Limb (tissue), 2 donors: ENCODE measurements around the gene GRIN2A.
A peak's percentile ranks its signal among the peaks of the same experiment; 100 is the strongest.

ENCODE experiments used
- DNase-seq, 2 donors: peaks; one replicate each; pipeline ENCODE4 v3.0.0-alpha.2; 2016; ENCODE audit errors: extremely low spot score in 2 of 2

GRIN2A gene

GRCh38 chr16:10136916-10137315, 45.3 kb downstream of the GRIN2A start:
- no peak for DNase-seq

GRCh38 chr16:10130538-10130937, 51.7 kb downstream of the GRIN2A start:
- DNase-seq, result no peak

- DNase-seq, result no peak
Measured at GRCh38 chr16:10128397-10129258, 53.6 kb downstream of the GRIN2A start.

GRCh38 chr16:10126686-10127085, 55.5 kb downstream of the GRIN2A start:
- DNase-seq, result no peak

GRCh38 chr16:10123141-10123540, 59.1 kb downstream of the GRIN2A start:
- DNase-seq, result no peak

- DNase-seq, result peak in 1 of 2 donors; percentile 5
Measured at GRCh38 chr16:10122546-10122945, 59.7 kb downstream of the GRIN2A start.

GRCh38 chr16:10121897-10122425, 60.3 kb downstream of the GRIN2A start:
- no peak for DNase-seq

- DNase-seq, result no peak
Measured at GRCh38 chr16:10121491-10121890, 60.7 kb downstream of the GRIN2A start.

GRCh38 chr16:10120953-10121352, 61.3 kb downstream of the GRIN2A start:
- DNase-seq, result no peak

- DNase-seq, result no peak
Measured at GRCh38 chr16:10114409-10114808, 67.8 kb downstream of the GRIN2A start.

GRCh38 chr16:10113248-10113647, 69.0 kb downstream of the GRIN2A start:
- no peak for DNase-seq

GRCh38 chr16:10112021-10112420, 70.2 kb downstream of the GRIN2A start:
- no peak for DNase-seq

- no peak for DNase-seq
Measured at GRCh38 chr16:10111156-10111761, 71.0 kb downstream of the GRIN2A start.

- DNase-seq, result no peak
Measured at GRCh38 chr16:10110552-10110951, 71.7 kb downstream of the GRIN2A start.

- DNase-seq, result no peak
Measured at GRCh38 chr16:10107081-10107480, 75.1 kb downstream of the GRIN2A start.

GRCh38 chr16:10103700-10104099, 78.5 kb downstream of the GRIN2A start:
- no peak for DNase-seq

GRCh38 chr16:10103118-10103517, 79.1 kb downstream of the GRIN2A start:
- DNase-seq, result no peak

- DNase-seq, result no peak
Measured at GRCh38 chr16:10100829-10101228, 81.4 kb downstream of the GRIN2A start.

- DNase-seq, result no peak
Measured at GRCh38 chr16:10098991-10099390, 83.2 kb downstream of the GRIN2A start.

- DNase-seq, result no peak
Measured at GRCh38 chr16:10097271-10097670, 85.0 kb downstream of the GRIN2A start.

GRCh38 chr16:10093576-10093975, 88.7 kb downstream of the GRIN2A start:
- DNase-seq, result no peak

- DNase-seq, result no peak
Measured at GRCh38 chr16:10090816-10091215, 91.4 kb downstream of the GRIN2A start.

- DNase-seq, result no peak
Measured at GRCh38 chr16:10088380-10088793, 93.8 kb downstream of the GRIN2A start.
